IMR-90 (cell line): ENCODE results near the gene ADGRG6. TPM values are rescaled to one million over a fixed set of nuclear protein-coding genes. Genes with fewer than 3 reads are reported as not detected.
A peak's percentile ranks its signal among the peaks of the same experiment; 100 is the strongest.

Experiments used
- ATAC-seq: fragments of 200-7000 bp; cut with Tn5 transposase; 2 replicates; pipeline ENCODE4 v1.9.1; 2020; ENCODE audit warnings: low read depth, mild to moderate bottlenecking, moderate library complexity
- BruUV-seq: library from RNA; stranded (reverse); fragments of 400-500 nt; replicated peaks from 2 replicates; lab custom pipeline; 2021; lab: Mats Ljungman, UMichigan
- CTCF ChIA-PET: fragments of 300-600 bp; formaldehyde crosslinking; extraction: SDS; loops from one replicate; lab custom pipeline; 2021; ENCODE audit warnings: antibody characterized with exemption; lab: Yijun Ruan, JAX
- POLR2A ChIA-PET: fragments of 300-600 bp; sonication (Branson Sonifier 250); formaldehyde crosslinking; loops from one replicate; lab custom pipeline; 2022; ENCODE audit warnings: antibody characterized with exemption; ENCODE audit not compliant: unreplicated experiment; lab: Charles Lee
- DNase-seq: peaks from one replicate; pipeline ENCODE4 v3.0.0; 2013
- H2AFZ ChIP-seq: replicated peaks from 2 replicates; pipeline ENCODE3; 2013; ENCODE audit warnings: low read length, mild to moderate bottlenecking; ENCODE audit not compliant: poor library complexity
- H2AK5ac ChIP-seq: 2 replicates; pipeline ENCODE4 v1.6.1; 2013; ENCODE audit warnings: low read depth, low read length, inconsistent platforms
- H2AK9ac ChIP-seq: replicated peaks from 2 replicates; pipeline ENCODE3; 2013; ENCODE audit warnings: mild to moderate bottlenecking, low read depth, low read length, moderate library complexity; ENCODE audit not compliant: poor library complexity
- H2BK120ac ChIP-seq: 2 replicates; pipeline ENCODE4 v1.6.1; 2013; ENCODE audit warnings: low read depth, low read length, inconsistent platforms
- H2BK15ac ChIP-seq: 3 replicates; pipeline ENCODE4 v1.6.1; 2013; ENCODE audit warnings: low read depth, low read length, inconsistent platforms
- H2BK20ac ChIP-seq: 2 replicates; pipeline ENCODE4 v1.6.1; 2013; ENCODE audit warnings: low read depth, mild to moderate bottlenecking, inconsistent platforms, low read length, moderate library complexity
- H2BK5ac ChIP-seq: 2 replicates; pipeline ENCODE4 v1.6.1; 2013; ENCODE audit warnings: mild to moderate bottlenecking, low read depth, low read length, inconsistent platforms; ENCODE audit not compliant: poor library complexity, severe bottlenecking
- H3K14ac ChIP-seq: replicated peaks from 2 replicates; pipeline ENCODE4 v1.6.1; 2013; ENCODE audit warnings: low read depth, low read length, inconsistent platforms
- H3K18ac ChIP-seq: 2 replicates; pipeline ENCODE4 v1.6.1; 2013; ENCODE audit warnings: low read depth, low read length, control low read depth
- H3K23ac ChIP-seq: 2 replicates; pipeline ENCODE4 v1.6.1; 2013; ENCODE audit warnings: low read depth, low read length, inconsistent platforms
- H3K27ac ChIP-seq: 2 replicates; pipeline ENCODE4 v1.5.1; 2013; ENCODE audit warnings: mild to moderate bottlenecking, control low read depth, low read length; ENCODE audit not compliant: insufficient read depth
- H3K27me3 ChIP-seq: 2 replicates; pipeline ENCODE4 v1.6.1; 2013; ENCODE audit warnings: low read length; ENCODE audit not compliant: control insufficient read depth, insufficient read depth
- H3K36me3 ChIP-seq: 2 replicates; pipeline ENCODE4 v1.6.1; 2013; ENCODE audit warnings: low read length, mixed read lengths; ENCODE audit not compliant: control insufficient read depth, insufficient read depth
- H3K4ac ChIP-seq: 2 replicates; pipeline ENCODE4 v1.6.1; 2013; ENCODE audit warnings: low read depth, low read length, inconsistent platforms
- H3K4me1 ChIP-seq: 2 replicates; pipeline ENCODE4 v1.6.1; 2013; ENCODE audit warnings: low read length, mixed read lengths; ENCODE audit not compliant: control insufficient read depth, insufficient read depth
- H3K4me2 ChIP-seq: 2 replicates; pipeline ENCODE4 v1.6.1; 2013; ENCODE audit warnings: low read depth, mild to moderate bottlenecking, control low read depth, low read length, moderate library complexity
- H3K4me3 ChIP-seq: 2 replicates; pipeline ENCODE4 v1.5.1; 2013; ENCODE audit warnings: low read depth, mild to moderate bottlenecking, control low read depth, low read length, moderate library complexity; ENCODE audit not compliant: insufficient read depth
- H3K56ac ChIP-seq: 2 replicates; pipeline ENCODE4 v1.6.1; 2013; ENCODE audit warnings: low read length, inconsistent platforms; ENCODE audit not compliant: insufficient read depth; ENCODE audit errors: extremely low read depth
- H3K79me1 ChIP-seq, 2 experiments: 2 replicates each; pipeline ENCODE4 v1.6.1; 2013; ENCODE audit warnings: low read length in 2 of 2, inconsistent platforms in 1 of 2, low read depth in 1 of 2
- H3K9ac ChIP-seq: 2 replicates; pipeline ENCODE4 v1.6.1; 2013; ENCODE audit warnings: low read depth, low read length, control low read depth
- H3K9me1 ChIP-seq: 2 replicates; pipeline ENCODE4 v1.6.1; 2013; ENCODE audit warnings: low read length, inconsistent platforms; ENCODE audit not compliant: insufficient read depth
- H3K9me3 ChIP-seq: 2 replicates; pipeline ENCODE4 v1.6.1; 2013; ENCODE audit warnings: low read length; ENCODE audit not compliant: control insufficient read depth, insufficient read depth
- H4K20me1 ChIP-seq: 2 replicates; pipeline ENCODE4 v1.6.1; 2013; ENCODE audit warnings: low read length, inconsistent platforms; ENCODE audit not compliant: insufficient read depth
- H4K5ac ChIP-seq: 2 replicates; pipeline ENCODE4 v1.6.1; 2013; ENCODE audit warnings: mild to moderate bottlenecking, low read depth, low read length, control low read depth
- H4K8ac ChIP-seq, 2 experiments: 2 replicates each; pipeline ENCODE4 v1.6.1; 2013; ENCODE audit warnings: low read depth in 2 of 2, low read length in 2 of 2, control low read depth in 1 of 2, inconsistent platforms in 1 of 2
- H4K91ac ChIP-seq: 2 replicates; pipeline ENCODE4 v1.6.1; 2013; ENCODE audit warnings: low read depth, low read length, inconsistent platforms; ENCODE audit not compliant: insufficient read depth
- CEBPB ChIP-seq: IDR thresholded peaks from 2 replicates; pipeline ENCODE4 v1.6.1; 2012; ENCODE audit warnings: low read depth, low read length, improper control_type of control experiment
- CHD1 ChIP-seq: IDR thresholded peaks from 2 replicates; pipeline ENCODE4 v1.6.1; 2012; ENCODE audit warnings: low read depth, low read length, improper control_type of control experiment
- FOS ChIP-seq: fragments of 150-350 bp; IDR thresholded peaks from 2 replicates; pipeline ENCODE4 v1.6.1; 2016; ENCODE audit warnings: low read depth, low read length
- MAZ ChIP-seq: IDR thresholded peaks from 2 replicates; pipeline ENCODE4 v1.6.1; 2012; ENCODE audit warnings: low read depth, mild to moderate bottlenecking, low read length, improper control_type of control experiment, moderate library complexity, borderline replicate concordance
- MXI1 ChIP-seq: IDR thresholded peaks from 2 replicates; pipeline ENCODE4 v1.6.1; 2012; ENCODE audit warnings: low read depth, mild to moderate bottlenecking, low read length, moderate library complexity, borderline replicate concordance
- NFE2L2 ChIP-seq: fragments of 150-350 bp; IDR thresholded peaks from 2 replicates; pipeline ENCODE4 v1.6.1; 2016; ENCODE audit warnings: low read depth, mild to moderate bottlenecking, low read length
- POLR2A ChIP-seq: IDR thresholded peaks from 2 replicates; pipeline ENCODE4 v1.6.1; 2012; ENCODE audit warnings: mild to moderate bottlenecking, low read depth, low read length
- RAD21 ChIP-seq: IDR thresholded peaks from 2 replicates; pipeline ENCODE4 v1.6.1; 2012; ENCODE audit warnings: low read length, improper control_type of control experiment
- RCOR1 ChIP-seq: IDR thresholded peaks from 2 replicates; pipeline ENCODE4 v1.6.1; 2012; ENCODE audit warnings: mild to moderate bottlenecking, low read length, improper control_type of control experiment; ENCODE audit not compliant: insufficient replicate concordance
- RFX5 ChIP-seq: IDR thresholded peaks from 2 replicates; pipeline ENCODE4 v1.8.0; 2012; ENCODE audit warnings: low read depth, mild to moderate bottlenecking, low read length, moderate library complexity
- SMC3 ChIP-seq: fragments of 150-350 bp; IDR thresholded peaks from 2 replicates; pipeline ENCODE4 v1.6.1; 2016; ENCODE audit warnings: low read depth, mild to moderate bottlenecking, antibody characterized with exemption, low read length, moderate library complexity
- WGBS, 2 experiments: methylation state at CpG; one replicate each; pipeline versions ENCODE4 v1.1.5 to v1.1.7; 2013; ENCODE audit warnings: missing lambda C conversion rate in 2 of 2; ENCODE audit not compliant: insufficient read length in 1 of 2; ENCODE audit errors: extremely low coverage in 2 of 2; 5-methylcytosine and 5-hydroxymethylcytosine counted together
- dilution Hi-C: fragments of 300-500 bp; cut with HindIII; formaldehyde crosslinking; loops from one replicate; pipeline ENCODE4 v1.14.3; 2018; ENCODE audit warnings: low sequenced_read_pairs; ENCODE audit not compliant: unreplicated experiment
- in situ Hi-C: fragments of 300-500 bp; cut with MboI; formaldehyde crosslinking; loops from 3 replicates; pipeline ENCODE4 v1.14.3; 2019; ENCODE audit warnings: low sequenced_read_pairs, inconsistent platforms, mixed read lengths
- intact Hi-C: fragments of 100-400 bp; cut with micrococcal nuclease; formaldehyde crosslinking; loops from 2 replicates; pipeline ENCODE4 v1.10.0; 2022
- polyA plus RNA-seq, 3 experiments: library from polyadenylated mRNA; depleted of rRNA; stranded (reverse); fragments of >200 nt; gene quantifications; 2 replicates each; pipeline ENCODE4 v1.2.3, GENCODE V29; 2012; ENCODE audit warnings: low replicate concordance in 1 of 3
- total RNA-seq: library from RNA; depleted of rRNA; stranded (reverse); fragments of >200 nt; gene quantifications from 2 replicates; pipeline ENCODE4 v1.2.3, GENCODE V29; 2012
- TF ChIP-seq, protein P1 (sequence below): conservative IDR thresholded peaks from 2 replicates; pipeline ENCODE4 v1.5.1; 2012; ENCODE audit warnings: mild to moderate bottlenecking, low read depth, low read length, improper control_type of control experiment
- TF ChIP-seq, protein P2 (sequence below): fragments of 150-350 bp; IDR thresholded peaks from 2 replicates; pipeline ENCODE4 v1.6.1; 2016; ENCODE audit warnings: low read depth, mild to moderate bottlenecking, low read length, moderate library complexity, borderline replicate concordance

ADGRG6 gene
- total and polyA plus RNA-seq, 2 of the 4 experiments (the other 2 are of a cell fraction) = 10.0 to 20.3 TPM

DNA sequence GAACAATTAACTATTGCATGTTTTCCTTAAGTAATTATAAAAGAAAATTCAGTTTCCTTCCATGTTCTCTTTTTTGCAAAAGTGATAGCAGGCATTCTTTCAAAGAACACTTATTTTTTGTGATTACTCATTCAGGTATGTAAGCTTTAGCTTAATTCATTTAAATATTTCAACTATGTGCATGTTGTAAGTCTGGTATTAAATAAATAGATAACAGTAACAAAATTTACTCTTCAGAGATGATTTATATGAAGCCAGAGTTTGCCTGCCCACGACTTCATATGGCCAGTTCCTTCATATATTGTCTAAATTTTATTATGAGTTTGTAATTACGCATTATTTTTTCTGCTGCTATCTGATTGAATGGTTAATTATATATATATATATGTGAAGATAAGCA is 110.9 kb downstream of the ADGRG6 start:
- Histone ChIP-seq H3K56ac (no peak overlapping the region), H4K20me1 (no peaks in the 10 kb centered on the region), H4K5ac (no peak overlapping the region), H3K23ac (no peak overlapping the region), H3K27ac (no peak overlapping the region), H3K4ac (no peak overlapping the region), H4K91ac (no peak overlapping the region), H3K9me3 (no peaks in the 10 kb centered on the region), H3K4me1 (peaks cover 21% of the 10 kb centered on the region), H3K36me3 (no peaks in the 10 kb centered on the region), H3K4me2 (no peak overlapping the region), H2AFZ (no peak overlapping the region), H2AK9ac (no peak overlapping the region), H4K8ac (no peak overlapping the region; a peak in 1 of 4 replicates), H2BK5ac (peak overlapping the region; percentile 97), H2BK20ac (no peak overlapping the region), H2BK120ac (no peak overlapping the region), H3K4me3 (no peak overlapping the region), H3K79me1 (peaks cover 0 to 4% of the 10 kb centered on the region in 2 experiments; a peak in 1 of 4 replicates), H3K9ac (no peak overlapping the region), H3K27me3 (no peaks in the 10 kb centered on the region), H2AK5ac (no peak overlapping the region), H2BK15ac (no peak overlapping the region), H3K14ac (no peak overlapping the region), H3K18ac (no peak overlapping the region), H3K9me1 (peaks cover 5% of the 10 kb centered on the region)
- DNase-seq = peak; percentile 29
- ChIA-PET POLR2A (no interaction called here), CTCF (no interaction called here)
- intact Hi-C loops (no loop called here), dilution Hi-C loops (no loop called here), in situ Hi-C loops (no loop called here)
- BruUV-seq = no TSS peak
- TF ChIP-seq RAD21 = no peak
- no peak for TF ChIP-seq NFE2L2
- TF ChIP-seq, protein P1, sequence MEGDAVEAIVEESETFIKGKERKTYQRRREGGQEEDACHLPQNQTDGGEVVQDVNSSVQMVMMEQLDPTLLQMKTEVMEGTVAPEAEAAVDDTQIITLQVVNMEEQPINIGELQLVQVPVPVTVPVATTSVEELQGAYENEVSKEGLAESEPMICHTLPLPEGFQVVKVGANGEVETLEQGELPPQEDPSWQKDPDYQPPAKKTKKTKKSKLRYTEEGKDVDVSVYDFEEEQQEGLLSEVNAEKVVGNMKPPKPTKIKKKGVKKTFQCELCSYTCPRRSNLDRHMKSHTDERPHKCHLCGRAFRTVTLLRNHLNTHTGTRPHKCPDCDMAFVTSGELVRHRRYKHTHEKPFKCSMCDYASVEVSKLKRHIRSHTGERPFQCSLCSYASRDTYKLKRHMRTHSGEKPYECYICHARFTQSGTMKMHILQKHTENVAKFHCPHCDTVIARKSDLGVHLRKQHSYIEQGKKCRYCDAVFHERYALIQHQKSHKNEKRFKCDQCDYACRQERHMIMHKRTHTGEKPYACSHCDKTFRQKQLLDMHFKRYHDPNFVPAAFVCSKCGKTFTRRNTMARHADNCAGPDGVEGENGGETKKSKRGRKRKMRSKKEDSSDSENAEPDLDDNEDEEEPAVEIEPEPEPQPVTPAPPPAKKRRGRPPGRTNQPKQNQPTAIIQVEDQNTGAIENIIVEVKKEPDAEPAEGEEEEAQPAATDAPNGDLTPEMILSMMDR = no peak
- TF ChIP-seq RCOR1 = no peak
- no peak for TF ChIP-seq MXI1
- TF ChIP-seq CEBPB = no peak
- no peak for TF ChIP-seq SMC3
- no peak for TF ChIP-seq CHD1
- no peak for TF ChIP-seq MAZ
- TF ChIP-seq FOS = no peak
- TF ChIP-seq, protein P2, sequence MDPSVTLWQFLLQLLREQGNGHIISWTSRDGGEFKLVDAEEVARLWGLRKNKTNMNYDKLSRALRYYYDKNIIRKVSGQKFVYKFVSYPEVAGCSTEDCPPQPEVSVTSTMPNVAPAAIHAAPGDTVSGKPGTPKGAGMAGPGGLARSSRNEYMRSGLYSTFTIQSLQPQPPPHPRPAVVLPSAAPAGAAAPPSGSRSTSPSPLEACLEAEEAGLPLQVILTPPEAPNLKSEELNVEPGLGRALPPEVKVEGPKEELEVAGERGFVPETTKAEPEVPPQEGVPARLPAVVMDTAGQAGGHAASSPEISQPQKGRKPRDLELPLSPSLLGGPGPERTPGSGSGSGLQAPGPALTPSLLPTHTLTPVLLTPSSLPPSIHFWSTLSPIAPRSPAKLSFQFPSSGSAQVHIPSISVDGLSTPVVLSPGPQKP = no peak
- TF ChIP-seq RFX5 = no peak
- no peak for TF ChIP-seq POLR2A
- no peak for ATAC-seq
- no CpG with 5 or more reads among the region's 2 CpGs for WGBS, 2 experiments
